HG02973 (cell line): ENCODE results near the gene GDPD3.

Experiments
- ATAC-seq: cut with Tn5 transposase; IDR thresholded peaks from one replicate; pipeline ENCODE4 v1.9.1; 2021; ENCODE audit warnings: moderate library complexity; ENCODE audit not compliant: unreplicated experiment

The GDPD3 gene

DNA sequence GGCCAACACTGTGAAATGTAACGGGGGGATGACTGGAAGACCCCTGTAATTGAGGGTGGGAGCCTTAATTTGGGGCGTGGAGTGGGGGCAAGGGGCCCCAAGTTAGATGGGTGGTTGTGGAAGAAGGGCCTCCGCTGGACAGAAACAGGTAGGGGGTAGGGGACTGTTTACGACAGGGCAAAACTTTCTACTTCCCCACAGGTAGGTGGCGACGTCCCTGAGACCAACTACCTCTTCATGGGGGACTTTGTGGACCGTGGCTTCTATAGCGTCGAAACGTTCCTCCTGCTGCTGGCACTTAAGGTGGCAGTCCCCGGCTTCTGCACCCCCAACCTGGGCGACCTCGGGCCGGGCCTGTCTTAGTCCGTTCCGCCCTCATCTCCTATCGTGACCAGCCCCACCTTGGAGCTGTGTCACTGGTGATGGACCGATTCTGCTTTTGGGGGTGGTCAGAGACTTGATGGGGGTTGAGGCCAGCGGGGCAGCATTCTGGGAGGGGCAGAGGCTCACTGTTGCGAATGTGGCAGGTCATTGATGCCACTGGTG is 30.7 kb downstream of the GDPD3 start:
- ATAC-seq = no peak

GRCh38 chr16:30079480-30079879 is 33.9 kb downstream of the GDPD3 start:
- no peak for ATAC-seq

- ATAC-seq = no peak
These were observed 34.6 kb downstream of the GDPD3 start for GRCh38 chr16:30078744-30079143.

GRCh38 chr16:30077656-30078055 is 35.7 kb downstream of the GDPD3 start:
- ATAC-seq = no peak

- ATAC-seq = no peak
These were observed 37.0 kb downstream of the GDPD3 start for GRCh38 chr16:30076276-30076791.

DNA sequence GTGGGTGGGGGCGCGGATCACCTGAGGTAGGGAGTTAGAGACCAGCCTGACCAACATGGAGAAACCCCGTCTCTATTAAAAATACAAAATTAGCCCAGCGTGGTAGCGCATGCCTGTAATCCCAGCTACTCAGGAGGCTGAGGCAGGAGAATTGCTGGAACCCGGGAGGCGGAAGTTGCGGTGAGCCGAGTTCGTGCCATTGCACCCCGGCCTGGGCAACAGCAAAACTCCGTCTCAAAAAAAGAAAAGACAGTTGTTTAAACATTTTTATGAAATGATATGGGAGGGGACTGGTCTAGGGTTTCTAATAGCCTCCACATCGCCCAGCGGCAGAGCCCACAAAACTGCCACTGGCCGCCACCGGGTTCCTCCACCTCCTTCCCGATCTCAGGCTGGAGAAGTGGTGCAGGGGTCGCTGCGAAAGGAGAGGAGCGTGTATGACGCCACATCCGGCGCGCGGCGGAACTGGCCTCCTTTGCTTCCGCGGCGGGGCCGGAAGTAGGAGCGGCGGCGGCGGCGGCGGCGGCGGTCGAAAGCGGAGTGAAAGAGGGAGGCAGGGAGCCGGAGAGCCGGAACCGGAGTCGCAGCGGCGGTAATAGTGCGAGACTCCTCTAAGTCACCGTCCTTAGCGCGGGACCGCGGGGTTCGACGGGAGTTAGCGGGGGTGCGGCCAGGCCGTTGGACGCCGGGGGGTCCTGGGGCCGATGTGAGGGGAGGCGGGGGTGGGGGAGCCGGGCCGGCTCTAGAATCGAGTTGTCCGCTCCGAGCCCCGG is 37.6 kb downstream of the GDPD3 start, which contains the start of gene PPP4C:
TSS of gene PPP4C (plus strand) at position 492 of the 773 bp plus-strand sequence. CDS start 384 bp downstream, outside the sequence.
- ATAC-seq = peak; percentile 61

GRCh38 chr16:30070490-30070889 is 42.8 kb downstream of the GDPD3 start:
- ATAC-seq = no peak

DNA sequence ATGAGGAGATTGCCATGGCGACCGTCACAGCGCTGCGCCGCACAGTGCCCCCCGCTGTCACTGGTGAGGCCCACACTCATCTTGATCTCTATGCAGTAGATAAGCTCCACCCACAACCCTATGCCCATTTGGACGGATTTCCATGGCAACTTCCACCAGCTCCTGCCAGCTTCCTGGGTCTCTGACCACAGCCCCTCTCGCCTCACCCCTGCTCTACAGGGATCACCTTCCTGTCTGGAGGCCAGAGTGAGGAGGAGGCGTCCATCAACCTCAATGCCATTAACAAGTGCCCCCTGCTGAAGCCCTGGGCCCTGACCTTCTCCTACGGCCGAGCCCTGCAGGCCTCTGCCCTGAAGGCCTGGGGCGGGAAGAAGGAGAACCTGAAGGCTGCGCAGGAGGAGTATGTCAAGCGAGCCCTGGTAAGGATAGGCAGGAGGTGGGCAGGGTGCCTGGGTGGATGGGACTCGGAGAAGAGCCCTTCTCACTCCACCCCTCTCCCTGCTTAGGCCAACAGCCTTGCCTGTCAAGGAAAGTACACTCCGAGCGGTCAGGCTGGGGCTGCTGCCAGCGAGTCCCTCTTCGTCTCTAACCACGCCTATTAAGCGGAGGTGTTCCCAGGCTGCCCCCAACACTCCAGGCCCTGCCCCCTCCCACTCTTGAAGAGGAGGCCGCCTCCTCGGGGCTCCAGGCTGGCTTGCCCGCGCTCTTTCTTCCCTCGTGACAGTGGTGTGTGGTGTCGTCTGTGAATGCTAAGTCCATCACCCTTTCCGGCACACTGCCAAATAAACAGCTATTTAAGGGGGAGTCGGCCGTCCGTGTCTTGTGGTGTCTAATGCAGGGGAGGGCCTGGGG is 43.5 kb downstream of the GDPD3 start:
- ATAC-seq = no peak

GRCh38 chr16:30068750-30069610 is 44.4 kb downstream of the GDPD3 start:
- ATAC-seq = no peak

GRCh38 chr16:30068333-30068732 is 45.0 kb downstream of the GDPD3 start:
- ATAC-seq = no peak

DNA sequence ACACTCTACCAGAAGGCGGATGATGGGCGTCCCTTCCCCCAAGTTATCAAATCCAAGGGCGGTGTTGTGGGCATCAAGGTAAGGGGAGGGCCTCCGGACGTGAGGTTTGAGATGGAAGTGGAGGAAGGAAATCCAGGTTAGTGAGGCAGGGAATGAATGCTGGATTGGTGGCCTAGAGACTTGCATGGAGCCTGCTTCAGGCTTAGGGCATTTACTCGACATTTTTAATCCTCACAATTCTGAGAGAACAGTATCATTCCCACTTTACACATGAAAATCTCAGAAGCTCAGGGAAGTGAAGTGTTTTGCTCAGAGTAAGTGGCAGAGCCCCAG is 45.8 kb downstream of the GDPD3 start:
- no peak for ATAC-seq

DNA sequence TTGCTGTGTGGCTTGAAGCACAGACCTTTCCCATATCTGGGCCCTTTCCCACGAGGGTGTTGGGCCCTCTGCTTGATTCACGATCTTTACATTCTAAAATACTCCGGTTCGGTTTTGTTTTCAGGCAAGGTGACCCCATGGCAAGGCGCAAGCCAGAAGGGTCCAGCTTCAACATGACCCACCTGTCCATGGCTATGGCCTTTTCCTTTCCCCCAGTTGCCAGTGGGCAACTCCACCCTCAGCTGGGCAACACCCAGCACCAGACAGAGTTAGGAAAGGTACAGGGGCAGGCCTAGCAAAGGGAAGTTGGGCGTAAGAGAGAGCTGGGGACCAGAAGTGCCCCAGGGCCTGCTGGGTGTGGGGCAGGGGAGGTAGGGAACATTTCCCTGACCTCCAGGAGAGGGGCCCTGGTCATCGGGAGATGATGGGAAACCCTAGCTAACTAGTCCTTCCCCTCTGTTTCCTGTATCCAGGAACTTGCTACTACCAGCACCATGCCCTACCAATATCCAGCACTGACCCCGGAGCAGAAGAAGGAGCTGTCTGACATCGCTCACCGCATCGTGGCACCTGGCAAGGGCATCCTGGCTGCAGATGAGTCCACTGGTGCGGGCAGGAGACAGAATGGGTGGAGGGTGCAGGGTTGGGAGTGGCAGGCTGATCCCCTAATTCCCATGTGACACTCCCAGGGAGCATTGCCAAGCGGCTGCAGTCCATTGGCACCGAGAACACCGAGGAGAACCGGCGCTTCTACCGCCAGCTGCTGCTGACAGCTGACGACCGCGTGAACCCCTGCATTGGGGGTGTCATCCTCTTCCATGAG is 46.4 kb downstream of the GDPD3 start:
- no peak for ATAC-seq

- ATAC-seq = no peak
These were observed 47.2 kb downstream of the GDPD3 start for GRCh38 chr16:30065943-30066760.

GRCh38 chr16:30065102-30065942 is 48.0 kb downstream of the GDPD3 start, which contains the start of gene ALDOA:
TSS of gene ALDOA (plus strand) at chr16:30065760. CDS start at chr16:30066898, 1,138 bp downstream.
- peak; percentile 65 for ATAC-seq

- ATAC-seq = no peak
These were observed 48.6 kb downstream of the GDPD3 start for GRCh38 chr16:30064729-30065101.

GRCh38 chr16:30063893-30064728 is 49.2 kb downstream of the GDPD3 start:
- ATAC-seq = no peak

- no peak for ATAC-seq
These were observed 50.0 kb downstream of the GDPD3 start for GRCh38 chr16:30063278-30063892.
